ENCODE measurements around the gene PDHA2.

DNA sequence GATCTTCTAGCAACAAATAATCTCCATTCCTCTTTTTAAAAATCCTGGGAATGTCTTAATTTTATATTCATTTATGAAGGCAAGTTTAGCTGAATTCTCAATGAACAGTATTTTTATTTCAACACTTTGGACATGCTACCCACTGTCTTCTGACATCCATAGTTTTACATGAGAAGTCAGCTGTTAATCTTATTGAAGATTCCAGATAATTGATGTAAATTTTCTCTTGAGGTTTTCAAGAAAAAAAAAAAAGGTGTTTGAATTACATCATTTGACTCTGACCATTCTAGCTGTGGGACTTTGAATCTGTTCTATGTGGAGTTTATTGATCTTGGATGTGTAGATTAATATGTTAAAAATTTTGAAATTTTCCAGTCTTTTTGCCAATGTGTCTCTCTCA lies 28.0 kb downstream of the PDHA2 start:
- TF ChIP-seq EZH2phosphoT487 (IDR thresholded peaks at IDR 0.05; ENCODE audit: insufficient read depth, low read depth) (no peak), EZH2 (IDR thresholded peaks at IDR 0.05; ENCODE audit: insufficient read depth, poor library complexity, severe bottlenecking) (no peak)

Measured in GM23248 (cell line).